Muscle of leg (tissue), 11 donors: ENCODE measurements around the gene DDX27. TPM values are rescaled to one million over a fixed set of nuclear protein-coding genes. Genes with fewer than 3 reads are reported as not detected.
"Not testable (repeated sequence)": the region's sequence is repeated elsewhere in the genome, so short reads cannot be mapped to it uniquely, and the experiment has no call there.

ENCODE experiments used
- DNase-seq: peaks from one replicate; pipeline ENCODE4 v3.0.0; 2013
- H3K27ac ChIP-seq: one replicate; pipeline ENCODE4 v1.5.1; 2013; ENCODE audit warnings: mild to moderate bottlenecking, low read length, control low read depth
- H3K27me3 ChIP-seq: one replicate; pipeline ENCODE4 v1.6.1; 2013; ENCODE audit warnings: low read length; ENCODE audit not compliant: control insufficient read depth, insufficient read depth
- H3K36me3 ChIP-seq: one replicate; pipeline ENCODE4 v1.6.1; 2013; ENCODE audit warnings: low read length; ENCODE audit not compliant: control insufficient read depth, insufficient read depth
- H3K4me1 ChIP-seq: one replicate; pipeline ENCODE4 v1.6.1; 2013; ENCODE audit warnings: low read length; ENCODE audit not compliant: control insufficient read depth, insufficient read depth
- H3K4me3 ChIP-seq: one replicate; pipeline ENCODE4 v1.5.1; 2013; ENCODE audit warnings: low read length, control low read depth
- H3K9me3 ChIP-seq: replicated peaks from 2 replicates; pipeline ENCODE4 v1.6.1; 2013; ENCODE audit warnings: low read depth, low read length; ENCODE audit not compliant: control insufficient read depth
- WGBS: methylation state at CpG from one replicate; pipeline ENCODE4 v1.1.5; 2013; ENCODE audit warnings: missing lambda C conversion rate; ENCODE audit not compliant: insufficient coverage; 5-methylcytosine and 5-hydroxymethylcytosine counted together
- polyA plus RNA-seq, 8 donors: library from polyadenylated mRNA; unstranded; fragments of 120-200 nt; gene quantifications; one replicate each; pipeline versions ENCODE4 v1.2.1 to v1.2.3, GENCODE V29; 2013; ENCODE audit warnings: inconsistent platforms in 1 of 8, low replicate concordance in 1 of 8; ENCODE audit not compliant: insufficient read length in 8 of 8, insufficient read depth in 1 of 8
- total RNA-seq: library from RNA; stranded (reverse); fragments of 120-200 nt; gene quantifications from one replicate; pipeline ENCODE4 v1.2.4, GENCODE V29; 2013

The DDX27 gene
- total and polyA plus RNA-seq, 9 donors = 23.5 to 36.4 (median 31.8) TPM

- Histone ChIP-seq H3K27ac (no peak overlapping the region), H3K4me1 (no peaks in the 10 kb centered on the region), H3K27me3 (no peaks in the 10 kb centered on the region), H3K9me3 (no peaks in the 10 kb centered on the region), H3K36me3 (no peaks in the 10 kb centered on the region), H3K4me3 (no peak overlapping the region)
- no peak for DNase-seq
- WGBS = 97% methylated on average over 4 of the region's 7 CpGs
These were observed 16.2 kb upstream of the DDX27 start for GRCh38 chr20:49203011-49203410.

- Histone ChIP-seq H3K4me1 (no peaks in the 10 kb centered on the region), H3K27ac (no peak overlapping the region), H3K4me3 (no peak overlapping the region), H3K36me3 (no peaks in the 10 kb centered on the region), H3K9me3 (no peaks in the 10 kb centered on the region), H3K27me3 (no peaks in the 10 kb centered on the region)
- no peak for DNase-seq
- WGBS = 78% methylated on average over 5 of the region's 9 CpGs
These were observed 15.5 kb upstream of the DDX27 start for GRCh38 chr20:49203746-49204145.

- Histone ChIP-seq H3K36me3 (no peaks in the 10 kb centered on the region), H3K4me3 (no peak overlapping the region), H3K4me1 (no peaks in the 10 kb centered on the region), H3K27ac (no peak overlapping the region), H3K9me3 (peaks cover 5% of the 10 kb centered on the region), H3K27me3 (no peaks in the 10 kb centered on the region)
- WGBS = 96% methylated on average over 4 of the region's 6 CpGs
- no peak for DNase-seq
These were observed 12.1 kb upstream of the DDX27 start for GRCh38 chr20:49207076-49207475.

- peaks cover 5% of the 10 kb centered on the region for H3K9me3 ChIP-seq
- H3K27ac ChIP-seq = no peak overlapping the region
- H3K36me3 ChIP-seq = no peaks in the 10 kb centered on the region
- peak; percentile 81 for DNase-seq
- no peaks in the 10 kb centered on the region for H3K27me3 ChIP-seq
- H3K4me1 ChIP-seq = no peaks in the 10 kb centered on the region
- H3K4me3 ChIP-seq = no peak overlapping the region
- WGBS = no CpG with 5 or more reads among the region's 1 CpG
These were observed 9.0 kb upstream of the DDX27 start for GRCh38 chr20:49210101-49210756.

- H3K27ac ChIP-seq = no peak overlapping the region
- H3K9me3 ChIP-seq = peaks cover 5% of the 10 kb centered on the region
- no peaks in the 10 kb centered on the region for H3K27me3 ChIP-seq
- no peaks in the 10 kb centered on the region for H3K36me3 ChIP-seq
- DNase-seq = no peak
- no peak overlapping the region for H3K4me3 ChIP-seq
- WGBS = no CpG with 5 or more reads among the region's 1 CpG
- no peaks in the 10 kb centered on the region for H3K4me1 ChIP-seq
These were observed 8.5 kb upstream of the DDX27 start for GRCh38 chr20:49210757-49211110.

GRCh38 chr20:49214571-49214970, 4.6 kb upstream of the DDX27 start:
- Histone ChIP-seq H3K9me3 (peaks cover 5% of the 10 kb centered on the region), H3K27ac (no peak overlapping the region), H3K4me1 (peaks cover 8% of the 10 kb centered on the region), H3K36me3 (no peaks in the 10 kb centered on the region), H3K4me3 (no peak overlapping the region), H3K27me3 (no peaks in the 10 kb centered on the region)
- DNase-seq = no peak

GRCh38 chr20:49215232-49215631, 4.0 kb upstream of the DDX27 start:
- H3K36me3 ChIP-seq = no peaks in the 10 kb centered on the region
- 85% methylated on average over 2 of the region's 3 CpGs for WGBS
- H3K4me3 ChIP-seq = no peak overlapping the region
- no peaks in the 10 kb centered on the region for H3K27me3 ChIP-seq
- H3K4me1 ChIP-seq = peaks cover 14% of the 10 kb centered on the region
- H3K27ac ChIP-seq = no peak overlapping the region
- DNase-seq = no peak
- peaks cover 1% of the 10 kb centered on the region for H3K9me3 ChIP-seq

- Histone ChIP-seq H3K4me3 (no peak overlapping the region), H3K36me3 (peaks cover 10% of the 10 kb centered on the region), H3K27me3 (no peaks in the 10 kb centered on the region), H3K4me1 (peaks cover 19% of the 10 kb centered on the region), H3K27ac (no peak overlapping the region), H3K9me3 (no peaks in the 10 kb centered on the region)
- DNase-seq = peak; percentile 93
- WGBS = no CpG with 5 or more reads among the region's 11 CpGs
These were observed 2.1 kb upstream of the DDX27 start for GRCh38 chr20:49216991-49217578.

- H3K36me3 ChIP-seq = peaks cover 20% of the 10 kb centered on the region
- DNase-seq, H3K9me3 ChIP-seq, H3K27me3 ChIP-seq: not testable (repeated sequence)
- WGBS = 34% methylated on average over 8 of the region's 13 CpGs
- H3K4me1 ChIP-seq = peaks cover 19% of the 10 kb centered on the region
- H3K4me3 ChIP-seq = peak overlapping the region; percentile 88
- H3K27ac ChIP-seq = peak overlapping the region; percentile 48
These were observed 501 bp upstream of the DDX27 start for GRCh38 chr20:49218739-49219090.

GRCh38 chr20:49219924-49220831, 962 bp downstream of the DDX27 start:
- Histone ChIP-seq H3K36me3 (peaks cover 34% of the 10 kb centered on the region), H3K4me1 (peaks cover 19% of the 10 kb centered on the region), H3K27me3 (no peaks in the 10 kb centered on the region), H3K4me3 (peak overlapping the region; percentile 88), H3K9me3 (no peaks in the 10 kb centered on the region), H3K27ac (peak overlapping the region; percentile 88)
- no peak for DNase-seq
- 49% methylated on average over 13 of the region's 28 CpGs for WGBS
